Parathyroid adenoma (tissue), 2 donors: Measurements from ENCODE around the gene DTNA.

Experiments used
- H2AFZ ChIP-seq: fragments of 300-600 bp; sonication (generic); one replicate; pipeline ENCODE4 v1.7.0; 2017; ENCODE audit warnings: antibody characterized with exemption, mild to moderate bottlenecking
- H3K27ac ChIP-seq: fragments of 300-600 bp; sonication (generic); one replicate; pipeline ENCODE4 v1.7.0; 2017
- H3K27me3 ChIP-seq: fragments of 300-600 bp; sonication (generic); one replicate; pipeline ENCODE4 v1.7.0; 2017; ENCODE audit warnings: low read length; ENCODE audit not compliant: control insufficient read depth, insufficient read depth
- H3K36me3 ChIP-seq: fragments of 300-600 bp; sonication (generic); one replicate; pipeline ENCODE4 v1.7.0; 2017; ENCODE audit warnings: low read length; ENCODE audit not compliant: control insufficient read depth, insufficient read depth
- H3K4me1 ChIP-seq: fragments of 300-600 bp; sonication (generic); one replicate; pipeline ENCODE4 v1.7.0; 2017; ENCODE audit warnings: control low read depth
- H3K4me2 ChIP-seq: fragments of 300-600 bp; sonication (generic); one replicate; pipeline ENCODE4 v1.7.0; 2017; ENCODE audit warnings: low read length
- H3K4me3 ChIP-seq: fragments of 300-600 bp; sonication (generic); one replicate; pipeline ENCODE4 v1.7.0; 2017; ENCODE audit warnings: low read depth, low read length
- H3K79me2 ChIP-seq: fragments of 300-600 bp; sonication (generic); one replicate; pipeline ENCODE4 v1.7.0; 2017; ENCODE audit warnings: control low read depth
- H3K9ac ChIP-seq: fragments of 300-600 bp; sonication (generic); one replicate; pipeline ENCODE4 v1.7.0; 2017; ENCODE audit warnings: mild to moderate bottlenecking
- H3K9me3 ChIP-seq: fragments of 300-600 bp; sonication (generic); one replicate; pipeline ENCODE4 v1.7.0; 2017; ENCODE audit warnings: low read length; ENCODE audit not compliant: control insufficient read depth
- CTCF ChIP-seq: fragments of 300-600 bp; sonication (generic); IDR thresholded peaks from one replicate; pipeline ENCODE4 v1.7.0; 2017; ENCODE audit warnings: antibody characterized with exemption, mild to moderate bottlenecking
- donor health status: primary hyperparathyroidism.

DTNA gene

GRCh38 chr18:34837769-34838272 is 127.7 kb downstream of the DTNA start:
- Histone ChIP-seq H3K79me2 (no peaks in the 10 kb centered on the region), H3K27ac (no peak overlapping the region), H3K4me3 (no peak overlapping the region), H3K9me3 (no peaks in the 10 kb centered on the region), H3K27me3 (no peaks in the 10 kb centered on the region), H3K4me2 (no peak overlapping the region), H3K36me3 (no peaks in the 10 kb centered on the region), H3K4me1 (no peaks in the 10 kb centered on the region), H2AFZ (no peak overlapping the region), H3K9ac (no peak overlapping the region)
- no peak for TF ChIP-seq CTCF

GRCh38 chr18:34838669-34839068 is 128.6 kb downstream of the DTNA start:
- H2AFZ ChIP-seq, result no peak overlapping the region
- no peaks in the 10 kb centered on the region for H3K36me3 ChIP-seq
- H3K9me3 ChIP-seq, result no peaks in the 10 kb centered on the region
- H3K27me3 ChIP-seq, result no peaks in the 10 kb centered on the region
- no peak overlapping the region for H3K9ac ChIP-seq
- TF ChIP-seq CTCF, result no peak
- H3K4me2 ChIP-seq, result no peak overlapping the region
- H3K27ac ChIP-seq, result no peak overlapping the region
- no peaks in the 10 kb centered on the region for H3K4me1 ChIP-seq
- no peaks in the 10 kb centered on the region for H3K79me2 ChIP-seq
- H3K4me3 ChIP-seq, result no peak overlapping the region

GRCh38 chr18:34840256-34840826 is 130.2 kb downstream of the DTNA start:
- Histone ChIP-seq H2AFZ (no peak overlapping the region), H3K36me3 (no peaks in the 10 kb centered on the region), H3K4me1 (no peaks in the 10 kb centered on the region), H3K79me2 (no peaks in the 10 kb centered on the region), H3K4me2 (no peak overlapping the region), H3K9ac (no peak overlapping the region), H3K4me3 (no peak overlapping the region), H3K27ac (no peak overlapping the region), H3K27me3 (no peaks in the 10 kb centered on the region), H3K9me3 (no peaks in the 10 kb centered on the region)
- no peak for TF ChIP-seq CTCF

- Histone ChIP-seq H3K4me2 (no peak overlapping the region), H3K9ac (no peak overlapping the region), H3K4me1 (no peaks in the 10 kb centered on the region), H3K9me3 (no peaks in the 10 kb centered on the region), H2AFZ (no peak overlapping the region), H3K36me3 (no peaks in the 10 kb centered on the region), H3K79me2 (no peaks in the 10 kb centered on the region), H3K27me3 (no peaks in the 10 kb centered on the region), H3K27ac (no peak overlapping the region), H3K4me3 (no peak overlapping the region)
- no peak for TF ChIP-seq CTCF
Observed at GRCh38 chr18:34841891-34842290, 131.8 kb downstream of the DTNA start.

GRCh38 chr18:34844072-34844471 is 134.0 kb downstream of the DTNA start:
- Histone ChIP-seq H3K4me2 (no peak overlapping the region), H2AFZ (no peak overlapping the region), H3K4me3 (no peak overlapping the region), H3K9ac (no peak overlapping the region), H3K36me3 (no peaks in the 10 kb centered on the region), H3K27me3 (no peaks in the 10 kb centered on the region), H3K79me2 (no peaks in the 10 kb centered on the region), H3K9me3 (no peaks in the 10 kb centered on the region), H3K27ac (no peak overlapping the region), H3K4me1 (no peaks in the 10 kb centered on the region)
- TF ChIP-seq CTCF, result no peak
